HCT116 (cell line): Measurements from ENCODE around the gene EML1. TPM values are rescaled to one million over a fixed set of nuclear protein-coding genes. Genes with fewer than 3 reads are reported as not detected.

Experiments
- ATAC-seq: fragments of 200-7000 bp; cut with Tn5 transposase; 2 replicates; pipeline ENCODE4 v1.9.1; 2020; ENCODE audit warnings: mild to moderate bottlenecking, moderate library complexity
- BruUV-seq: library from RNA; stranded (reverse); fragments of 400-500 nt; replicated peaks from 2 replicates; lab custom pipeline; 2021; lab: Mats Ljungman, UMichigan
- CTCF ChIA-PET: fragments of 300-600 bp; sonication (Branson Sonifier 250); formaldehyde crosslinking; loops from one replicate; lab custom pipeline; 2021; ENCODE audit warnings: antibody characterized with exemption; lab: Charles Lee
- POLR2A ChIA-PET: fragments of 300-600, 350-600 bp; sonication (Branson Sonifier 250); formaldehyde crosslinking; loops from one replicate; lab custom pipeline; 2021; ENCODE audit warnings: antibody characterized with exemption; lab: Charles Lee
- RAD21 ChIA-PET, 2 experiments: fragments of 300-600 bp; sonication (Branson Sonifier 250); formaldehyde crosslinking; loops; one replicate each; lab custom pipeline; 2023; ENCODE audit warnings: low total read pairs in 2 of 2; ENCODE audit not compliant: uncharacterized antibody in 2 of 2, unreplicated experiment in 2 of 2, low non-redundant PET in 1 of 2; lab: Charles Lee
- DNase-seq: peaks from one replicate; pipeline ENCODE4 v3.0.0-alpha.2; 2010; ENCODE audit warnings: low read depth, low spot score
- H2AFZ ChIP-seq: fragments of 200-600 bp; shearing (Covaris generic), sonication (generic); 2 replicates; pipeline ENCODE4 v1.6.1; 2017; ENCODE audit warnings: low read depth, mixed run types, mixed read lengths, antibody characterized with exemption, low read length; ENCODE audit not compliant: poor library complexity, severe bottlenecking
- H3K27ac ChIP-seq: 2 replicates; pipeline ENCODE4 v1.5.1; 2012; ENCODE audit warnings: low read depth, low read length
- H3K27me3 ChIP-seq: fragments of 200-600 bp; sonication (generic); 2 replicates; pipeline ENCODE4 v1.6.1; 2016; ENCODE audit warnings: mixed run types, low read length, mixed read lengths; ENCODE audit not compliant: insufficient read depth
- H3K36me3 ChIP-seq, 2 experiments: fragments of 200-500 bp in 1 of 2; fragments of 200-600 bp in 1 of 2; sonication (Bioruptor generic) in 1 of 2; sonication (generic) in 1 of 2; 2 replicates each; pipeline versions ENCODE4 v1.5.1 to v1.6.1; 2014 to 2016; ENCODE audit warnings: low read length in 2 of 2, inconsistent platforms in 1 of 2, mixed read lengths in 1 of 2, mixed run types in 1 of 2; ENCODE audit not compliant: insufficient read depth in 2 of 2, control insufficient read depth in 1 of 2
- H3K4me1 ChIP-seq, 2 experiments: fragments of 200-600 bp in 1 of 2; sonication (generic) in 1 of 2; 2 replicates each; pipeline versions ENCODE4 v1.5.1 to v1.6.1; 2012 to 2017; ENCODE audit warnings: low read length in 2 of 2, inconsistent platforms in 1 of 2, mild to moderate bottlenecking in 1 of 2, mixed read lengths in 1 of 2, mixed run types in 1 of 2, moderate library complexity in 1 of 2; ENCODE audit not compliant: insufficient read depth in 2 of 2, control insufficient read depth in 1 of 2
- H3K4me2 ChIP-seq: fragments of 200-600 bp; sonication (generic); 2 replicates; pipeline ENCODE4 v1.6.1; 2017; ENCODE audit warnings: mixed run types, low read length, mixed read lengths
- H3K4me3 ChIP-seq, 2 experiments: fragments of 200-600 bp in 1 of 2; sonication (generic) in 1 of 2; replicated peaks in 1 of 2; 2 replicates each; pipeline ENCODE4 v1.5.1; 2011 to 2016; ENCODE audit warnings: low read length in 2 of 2, control low read depth in 1 of 2, low read depth in 1 of 2, mild to moderate bottlenecking in 1 of 2, mixed read lengths in 1 of 2, mixed run types in 1 of 2
- H3K79me2 ChIP-seq: fragments of 200-600 bp; sonication (generic); 2 replicates; pipeline ENCODE4 v1.6.1; 2017; ENCODE audit warnings: mild to moderate bottlenecking, mixed run types, low read length, moderate library complexity, mixed read lengths; ENCODE audit not compliant: insufficient read depth
- H3K9ac ChIP-seq: fragments of 200-600 bp; sonication (generic); 2 replicates; pipeline ENCODE4 v1.6.1; 2016; ENCODE audit warnings: low read length, mixed read lengths
- H3K9me2 ChIP-seq: fragments of 200-600 bp; sonication (generic), shearing (Covaris generic); 2 replicates; pipeline ENCODE4 v1.6.1; 2017; ENCODE audit warnings: mixed run types, mild to moderate bottlenecking, moderate library complexity; ENCODE audit not compliant: insufficient read depth
- H3K9me3 ChIP-seq, 2 experiments: fragments of 200-500 bp in 1 of 2; fragments of 200-600 bp in 1 of 2; sonication (Bioruptor generic) in 1 of 2; sonication (generic) in 1 of 2; 2 replicates each; pipeline ENCODE4 v1.6.1; 2014 to 2017; ENCODE audit warnings: low read length in 2 of 2, mixed read lengths in 2 of 2, inconsistent platforms in 1 of 2, low read depth in 1 of 2, mild to moderate bottlenecking in 1 of 2, mixed run types in 1 of 2, moderate library complexity in 1 of 2; ENCODE audit not compliant: control insufficient read depth in 1 of 2, insufficient read depth in 1 of 2
- H4K20me1 ChIP-seq: fragments of 200-600 bp; sonication (generic), shearing (Covaris generic); 2 replicates; pipeline ENCODE4 v1.6.1; 2017; ENCODE audit warnings: mixed run types, mild to moderate bottlenecking, moderate library complexity; ENCODE audit not compliant: insufficient read depth
- CEBPB ChIP-seq: IDR thresholded peaks from 2 replicates; pipeline ENCODE4 v1.6.1; 2012; ENCODE audit warnings: low read depth
- ELF1 ChIP-seq: IDR thresholded peaks from 2 replicates; pipeline ENCODE4 v1.6.1; 2012; ENCODE audit warnings: low read depth, borderline replicate concordance
- FOSL1 ChIP-seq: IDR thresholded peaks from 2 replicates; pipeline ENCODE4 v1.6.1; 2012; ENCODE audit warnings: low read depth
- SIN3A ChIP-seq: IDR thresholded peaks from 2 replicates; pipeline ENCODE4 v1.6.1; 2012; ENCODE audit warnings: low read depth
- SRF ChIP-seq: IDR thresholded peaks from 2 replicates; pipeline ENCODE4 v1.6.1; 2012; ENCODE audit warnings: low read depth
- TCF7L2 ChIP-seq: IDR thresholded peaks from 2 replicates; pipeline ENCODE4 v1.7.0; 2011; ENCODE audit warnings: borderline replicate concordance, inconsistent platforms; ENCODE audit not compliant: insufficient read depth, insufficient read length; ENCODE audit errors: extremely low read depth
- ZFX ChIP-seq: fragments of 450-650 bp; IDR thresholded peaks from 2 replicates; pipeline ENCODE4 v1.6.1; 2017
- intact Hi-C: fragments of 100-400 bp; cut with micrococcal nuclease; formaldehyde crosslinking; loops from 2 replicates; pipeline ENCODE4 v1.10.0; 2022
- total RNA-seq: library from RNA; stranded (reverse); gene quantifications from one replicate; pipeline ENCODE4 v1.2.1, GENCODE V29; 2021; ENCODE audit not compliant: unreplicated experiment
- TF ChIP-seq, protein P1 (sequence below): IDR thresholded peaks from 2 replicates; pipeline ENCODE4 v1.6.1; 2011; ENCODE audit warnings: mild to moderate bottlenecking, low read length, moderate library complexity; ENCODE audit not compliant: insufficient replicate concordance; ENCODE audit errors: extremely low read depth
- TF ChIP-seq, protein P2 (sequence below): IDR thresholded peaks from 2 replicates; pipeline ENCODE4 v1.6.1; 2012
- TF ChIP-seq, protein P3 (sequence below): IDR thresholded peaks from 2 replicates; pipeline ENCODE4 v1.6.1; 2012

The EML1 gene
- total RNA-seq, 1 experiment from 2014 or later = 7.4 TPM

DNA sequence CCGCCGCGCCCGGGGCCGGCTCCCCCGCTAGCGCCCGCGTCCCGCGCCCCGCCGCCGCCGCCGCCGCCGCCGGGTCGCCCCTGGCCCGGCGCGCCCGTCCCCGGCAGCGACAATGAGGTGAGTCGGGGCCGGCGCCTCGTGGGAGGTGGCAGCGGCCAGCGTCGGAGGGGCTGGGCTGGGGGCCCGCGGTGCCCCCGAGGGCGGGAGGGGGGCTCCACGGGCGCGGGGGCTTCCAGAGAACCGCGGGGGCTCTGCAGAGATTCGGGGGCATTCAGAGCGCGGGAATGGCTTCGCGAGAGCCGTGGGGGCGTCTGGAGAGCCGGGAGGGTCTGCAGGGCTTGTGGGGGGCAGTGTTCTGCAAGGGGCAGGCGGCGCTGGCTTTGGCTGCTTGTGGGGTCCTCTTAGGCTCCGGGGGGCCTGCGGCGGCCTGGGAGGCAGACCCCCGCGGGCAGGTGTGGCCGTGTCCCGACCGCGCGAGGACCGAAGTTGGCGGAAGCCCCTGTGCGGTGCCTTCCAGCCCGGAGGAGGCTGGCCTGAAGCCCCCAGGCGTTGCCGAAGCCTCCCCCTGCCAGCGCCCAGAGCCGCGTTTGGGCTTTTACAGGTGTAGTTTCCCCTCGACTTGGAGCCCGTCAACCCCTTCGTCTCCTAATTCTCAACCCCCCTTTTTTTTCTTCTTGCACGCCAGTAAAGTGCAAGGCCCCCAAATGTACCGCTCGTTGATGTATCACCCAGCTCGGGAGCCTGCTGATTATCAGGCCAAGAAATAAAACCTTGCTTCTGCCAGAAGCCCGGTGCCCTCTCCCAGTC lies 178.9 kb downstream of the EML1 start:
- Histone ChIP-seq H3K27me3 (no peaks in the 10 kb centered on the region), H3K9ac (peak overlapping the region; percentile 40; the same call in 1 of the 2 replicates), H3K4me1 (peaks cover 0 to 4% of the 10 kb centered on the region in 2 experiments; a peak in 1 of 4 replicates), H3K9me3 (peaks cover 0 to 5% of the 10 kb centered on the region in 2 experiments; a peak in 1 of 4 replicates), H3K27ac (no peak overlapping the region), H4K20me1 (no peaks in the 10 kb centered on the region), H3K4me3 (peak overlapping the region; percentile 46 to 52), H3K79me2 (0 out of 2 replicates have a peak, but pooled peaks cover 12% of the 10 kb centered on the region), H3K9me2 (no peaks in the 10 kb centered on the region), H2AFZ (no peak overlapping the region), H3K36me3 (no peaks in the 10 kb centered on the region), H3K4me2 (peak overlapping the region; percentile 63)
- ChIA-PET RAD21 (no interaction called here), POLR2A (no interaction called here), CTCF (no interaction called here)
- no TSS peak for BruUV-seq
- TF ChIP-seq, protein P1, sequence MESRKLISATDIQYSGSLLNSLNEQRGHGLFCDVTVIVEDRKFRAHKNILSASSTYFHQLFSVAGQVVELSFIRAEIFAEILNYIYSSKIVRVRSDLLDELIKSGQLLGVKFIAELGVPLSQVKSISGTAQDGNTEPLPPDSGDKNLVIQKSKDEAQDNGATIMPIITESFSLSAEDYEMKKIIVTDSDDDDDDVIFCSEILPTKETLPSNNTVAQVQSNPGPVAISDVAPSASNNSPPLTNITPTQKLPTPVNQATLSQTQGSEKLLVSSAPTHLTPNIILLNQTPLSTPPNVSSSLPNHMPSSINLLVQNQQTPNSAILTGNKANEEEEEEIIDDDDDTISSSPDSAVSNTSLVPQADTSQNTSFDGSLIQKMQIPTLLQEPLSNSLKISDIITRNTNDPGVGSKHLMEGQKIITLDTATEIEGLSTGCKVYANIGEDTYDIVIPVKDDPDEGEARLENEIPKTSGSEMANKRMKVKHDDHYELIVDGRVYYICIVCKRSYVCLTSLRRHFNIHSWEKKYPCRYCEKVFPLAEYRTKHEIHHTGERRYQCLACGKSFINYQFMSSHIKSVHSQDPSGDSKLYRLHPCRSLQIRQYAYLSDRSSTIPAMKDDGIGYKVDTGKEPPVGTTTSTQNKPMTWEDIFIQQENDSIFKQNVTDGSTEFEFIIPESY = no peak
- ATAC-seq = peak; percentile 37
- intact Hi-C loops = no loop called here
- DNase-seq = no peak

DNA sequence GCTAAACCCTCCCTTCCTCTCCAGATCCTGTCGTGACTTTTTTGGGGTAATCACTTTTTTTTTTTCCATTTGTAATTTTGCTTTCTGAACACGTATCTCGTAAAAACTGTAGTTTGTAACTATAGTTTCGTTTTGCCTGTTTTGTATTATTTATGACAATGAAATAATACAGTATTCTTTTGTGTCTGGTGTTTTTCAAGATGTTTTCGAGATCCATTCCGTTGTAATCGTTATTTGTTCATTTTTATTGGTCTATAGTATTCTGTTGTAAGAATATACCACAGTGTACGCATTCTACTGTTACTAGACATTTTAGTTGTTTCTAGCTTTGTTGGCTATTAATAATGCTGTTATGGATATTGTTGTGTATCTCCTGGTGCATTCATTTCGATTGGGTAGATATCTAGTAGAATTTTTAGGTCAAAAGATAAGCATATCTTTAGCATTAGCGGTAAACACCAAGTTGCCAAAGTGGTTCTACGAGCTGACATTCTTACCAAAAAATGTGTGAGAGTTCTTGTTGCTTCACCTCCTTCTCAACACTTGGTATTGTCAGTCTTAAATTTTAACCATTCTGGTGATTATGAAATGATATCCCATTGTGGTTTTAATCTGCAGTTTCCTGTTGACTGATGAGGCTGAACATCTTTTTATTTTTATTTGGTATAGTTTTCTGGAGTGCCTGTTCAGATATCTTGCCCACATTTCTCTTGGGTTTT lies 179.7 kb downstream of the EML1 start:
- peaks cover 0 to 4% of the 10 kb centered on the region in 2 experiments; a peak in 1 of 4 replicates for H3K4me1 ChIP-seq

More for the DNA sequence above, 179.7 kb downstream of the EML1 start:
- Histone ChIP-seq H3K79me2 (0 out of 2 replicates have a peak, but pooled peaks cover 12% of the 10 kb centered on the region), H2AFZ (no peak overlapping the region), H3K4me3 (peak overlapping the region in 1 of 2 experiments; percentile 52; a peak in 1 of 4 replicates), H3K36me3 (no peaks in the 10 kb centered on the region), H3K9me3 (peaks cover 0 to 5% of the 10 kb centered on the region in 2 experiments; a peak in 1 of 4 replicates)
- ChIA-PET POLR2A (no interaction called here), CTCF (no interaction called here)
- TSS peak; percentile 76 for BruUV-seq
- TF ChIP-seq, protein P2, sequence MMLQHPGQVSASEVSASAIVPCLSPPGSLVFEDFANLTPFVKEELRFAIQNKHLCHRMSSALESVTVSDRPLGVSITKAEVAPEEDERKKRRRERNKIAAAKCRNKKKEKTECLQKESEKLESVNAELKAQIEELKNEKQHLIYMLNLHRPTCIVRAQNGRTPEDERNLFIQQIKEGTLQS = no peak
- no peak for TF ChIP-seq CEBPB
- no peak for TF ChIP-seq TCF7L2
- no peak for TF ChIP-seq ELF1
- no peak for TF ChIP-seq FOSL1
- TF ChIP-seq SRF = no peak
- no peak for TF ChIP-seq ZFX
- TF ChIP-seq, protein P1 = no peak
- TF ChIP-seq, protein P3, sequence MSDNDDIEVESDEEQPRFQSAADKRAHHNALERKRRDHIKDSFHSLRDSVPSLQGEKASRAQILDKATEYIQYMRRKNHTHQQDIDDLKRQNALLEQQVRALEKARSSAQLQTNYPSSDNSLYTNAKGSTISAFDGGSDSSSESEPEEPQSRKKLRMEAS = no peak
- no peak for TF ChIP-seq SIN3A
- TF ChIP-seq, all 23 proteins: peak for 0
- H4K20me1 ChIP-seq = no peaks in the 10 kb centered on the region
- H3K27me3 ChIP-seq = no peaks in the 10 kb centered on the region
- no peak overlapping the region for H3K9ac ChIP-seq
- H3K9me2 ChIP-seq = no peaks in the 10 kb centered on the region
- no peak for ATAC-seq
- intact Hi-C loops = no loop called here
- RAD21 ChIA-PET = no interaction called here
- no peak overlapping the region for H3K27ac ChIP-seq
- no peak for DNase-seq
- peak overlapping the region; percentile 63; the same call in 1 of the 2 replicates for H3K4me2 ChIP-seq
